H1 (cell line): ENCODE measurements around the gene FMC1. TPM values are rescaled to one million over a fixed set of nuclear protein-coding genes. Genes with fewer than 3 reads are reported as not detected.

Experiments
- CTCF ChIA-PET: fragments of 300-600 bp; sonication (Branson Sonifier 250); formaldehyde crosslinking; loops from one replicate; lab custom pipeline; 2021; ENCODE audit not compliant: partially characterized antibody; lab: Charles Lee
- POLR2A ChIA-PET: fragments of 300-600 bp; sonication (Branson Sonifier 250); formaldehyde crosslinking; loops from one replicate; lab custom pipeline; 2021; ENCODE audit warnings: inconsistent platforms; ENCODE audit not compliant: partially characterized antibody; lab: Charles Lee
- DNase-seq, 2 experiments: peaks; one replicate each; pipeline versions ENCODE4 v3.0.0 to v3.0.0-alpha.2; 2010 to 2022; ENCODE audit warnings: low spot score in 2 of 2, low read depth in 1 of 2, mixed read lengths in 1 of 2
- FAIRE-seq: peaks from 2 replicates; lab custom pipeline; 2011; peaks lifted over from hg19 to GRCh38; lab: Jason Lieb, UNC
- H2AFZ ChIP-seq: 2 replicates; pipeline ENCODE4 v1.8.1; 2012; ENCODE audit warnings: low read length, inconsistent platforms
- H2AK5ac ChIP-seq: 2 replicates; pipeline ENCODE4 v1.6.1; 2013; ENCODE audit warnings: low read depth, low read length
- H2BK120ac ChIP-seq: replicated peaks from 2 replicates; pipeline ENCODE3; 2013; ENCODE audit warnings: low read depth, low read length, inconsistent platforms
- H2BK12ac ChIP-seq: 2 replicates; pipeline ENCODE4 v1.6.1; 2013; ENCODE audit warnings: low read depth, low read length
- H2BK15ac ChIP-seq: 2 replicates; pipeline ENCODE4 v1.6.1; 2013; ENCODE audit warnings: low read length
- H2BK20ac ChIP-seq: 2 replicates; pipeline ENCODE4 v1.6.1; 2013; ENCODE audit warnings: low read length
- H2BK5ac ChIP-seq: 2 replicates; pipeline ENCODE4 v1.6.1; 2013; ENCODE audit warnings: low read depth, low read length
- H3K14ac ChIP-seq: 2 replicates; pipeline ENCODE4 v1.6.1; 2013; ENCODE audit warnings: inconsistent platforms; ENCODE audit not compliant: insufficient read length
- H3K18ac ChIP-seq: 2 replicates; pipeline ENCODE4 v1.6.1; 2013; ENCODE audit warnings: low read length; ENCODE audit errors: extremely low read depth
- H3K23ac ChIP-seq: 2 replicates; pipeline ENCODE4 v1.6.1; 2013; ENCODE audit warnings: inconsistent platforms; ENCODE audit not compliant: insufficient read length
- H3K23me2 ChIP-seq: 2 replicates; pipeline ENCODE4 v1.6.1; 2013; ENCODE audit warnings: low read depth, low read length
- H3K27ac ChIP-seq: 2 replicates; pipeline ENCODE4 v1.6.1; 2011; ENCODE audit warnings: low read depth, low read length, inconsistent platforms
- H3K27me3 ChIP-seq, 4 experiments: replicated peaks in 1 of 4; 1 replicate in 1 of 4; 2 replicates in 3 of 4; pipeline versions ENCODE4 v1.6.1 to v1.8.1; 2011 to 2013; ENCODE audit warnings: low read length in 3 of 4, mild to moderate bottlenecking in 3 of 4, inconsistent platforms in 2 of 4, mixed read lengths in 2 of 4, moderate library complexity in 1 of 4; ENCODE audit not compliant: control insufficient read depth in 3 of 4, insufficient read depth in 3 of 4; ENCODE audit errors: extremely low read depth in 1 of 4
- H3K36me3 ChIP-seq, 4 experiments: 2 replicates each; pipeline versions ENCODE4 v1.6.1 to v1.8.1; 2011 to 2013; ENCODE audit warnings: mild to moderate bottlenecking in 4 of 4, low read length in 3 of 4, moderate library complexity in 2 of 4, control low read depth in 1 of 4, inconsistent platforms in 1 of 4; ENCODE audit not compliant: insufficient read depth in 4 of 4, control insufficient read depth in 2 of 4
- H3K4ac ChIP-seq: replicated peaks from 2 replicates; pipeline ENCODE3; 2013; ENCODE audit warnings: low read length, low read depth, mixed read lengths, inconsistent platforms; ENCODE audit not compliant: insufficient read length
- H3K4me1 ChIP-seq, 4 experiments: replicated peaks in 1 of 4; 1 replicate in 1 of 4; 2 replicates in 3 of 4; pipeline versions ENCODE4 v1.6.1 to v1.8.1; 2011 to 2013; ENCODE audit warnings: low read length in 3 of 4, inconsistent platforms in 2 of 4, mixed read lengths in 1 of 4; ENCODE audit not compliant: insufficient read depth in 4 of 4, control insufficient read depth in 3 of 4
- H3K4me2 ChIP-seq, 2 experiments: 2 replicates each; pipeline versions ENCODE4 v1.6.1 to v1.8.1; 2011 to 2013; ENCODE audit warnings: low read depth in 2 of 2, low read length in 2 of 2, control low read depth in 1 of 2, inconsistent platforms in 1 of 2, mild to moderate bottlenecking in 1 of 2; ENCODE audit not compliant: insufficient read depth in 1 of 2
- H3K4me3 ChIP-seq, 4 experiments: fragments of 200-600, 300-600 bp in 1 of 4; sonication (generic), shearing (Covaris generic), sonication (Bioruptor Twin) in 1 of 4; 2 replicates each; pipeline versions ENCODE4 v1.5.1 to v1.8.1; 2011 to 2016; ENCODE audit warnings: low read length in 4 of 4, low read depth in 3 of 4, control low read depth in 2 of 4, inconsistent platforms in 2 of 4, mild to moderate bottlenecking in 2 of 4, mixed read lengths in 1 of 4, moderate library complexity in 1 of 4; ENCODE audit not compliant: insufficient read depth in 2 of 4; ENCODE audit errors: extremely low read depth in 1 of 4
- H3K56ac ChIP-seq: replicated peaks from 2 replicates; pipeline ENCODE3; 2013; ENCODE audit warnings: low read depth, mild to moderate bottlenecking, mixed read lengths, low read length, inconsistent platforms; ENCODE audit not compliant: insufficient read length
- H3K79me1 ChIP-seq: 2 replicates; pipeline ENCODE4 v1.6.1; 2013; ENCODE audit warnings: low read depth, low read length, control low read depth
- H3K79me2 ChIP-seq, 2 experiments: 2 replicates each; pipeline versions ENCODE4 v1.6.1 to v1.8.1; 2012 to 2013; ENCODE audit warnings: low read length in 2 of 2, mild to moderate bottlenecking in 2 of 2, inconsistent platforms in 1 of 2; ENCODE audit not compliant: insufficient read depth in 2 of 2, control insufficient read depth in 1 of 2
- H3K9ac ChIP-seq, 4 experiments: replicated peaks in 1 of 4; 1 replicate in 1 of 4; 2 replicates in 3 of 4; pipeline versions ENCODE4 v1.6.1 to v1.8.1; 2011 to 2013; ENCODE audit warnings: low read depth in 3 of 4, low read length in 3 of 4, control low read depth in 2 of 4, mild to moderate bottlenecking in 2 of 4, moderate library complexity in 2 of 4, inconsistent platforms in 1 of 4; ENCODE audit errors: extremely low read depth in 1 of 4
- H3K9me3 ChIP-seq, 2 experiments: 2 replicates each; pipeline versions ENCODE4 v1.6.1 to v1.8.1; 2012 to 2013; ENCODE audit warnings: mild to moderate bottlenecking in 2 of 2, moderate library complexity in 2 of 2, control low read depth in 1 of 2, inconsistent platforms in 1 of 2, low read depth in 1 of 2, low read length in 1 of 2, mixed read lengths in 1 of 2; ENCODE audit not compliant: insufficient read depth in 2 of 2
- H4K20me1 ChIP-seq, 2 experiments: replicated peaks in 1 of 2; 2 replicates each; pipeline versions ENCODE3 to v1.8.1; 2011 to 2013; ENCODE audit warnings: inconsistent platforms in 2 of 2, low read length in 2 of 2, mild to moderate bottlenecking in 1 of 2; ENCODE audit not compliant: insufficient read depth in 2 of 2, control insufficient read depth in 1 of 2
- H4K5ac ChIP-seq: 2 replicates; pipeline ENCODE4 v1.6.1; 2013; ENCODE audit warnings: low read length, low read depth, mixed read lengths, inconsistent platforms; ENCODE audit not compliant: insufficient read length
- H4K8ac ChIP-seq: 2 replicates; pipeline ENCODE4 v1.8.0; 2013; ENCODE audit warnings: mild to moderate bottlenecking, moderate library complexity, low read length, inconsistent platforms; ENCODE audit not compliant: insufficient read depth; ENCODE audit errors: extremely low read depth
- H4K91ac ChIP-seq: replicated peaks from 2 replicates; pipeline ENCODE3; 2013; ENCODE audit warnings: low read length, mixed read lengths, inconsistent platforms; ENCODE audit not compliant: insufficient read length
- TBP ChIP-seq: IDR thresholded peaks from 2 replicates; pipeline ENCODE4 v1.6.1; 2011; ENCODE audit warnings: low read depth, low read length, improper control_type of control experiment
- WGBS, 2 experiments: shearing (Covaris generic) in 1 of 2; methylation state at CpG; one replicate each; pipeline versions ENCODE4 v1.1.6 to v1.1.7; 2013 to 2015; ENCODE audit warnings: low lambda C conversion rate in 2 of 2, mixed read lengths in 2 of 2, inconsistent platforms in 1 of 2, low coverage in 1 of 2, missing lambda C conversion rate in 1 of 2; ENCODE audit not compliant: insufficient replicate concordance in 2 of 2, insufficient coverage in 1 of 2, insufficient read length in 1 of 2; ENCODE audit errors: extremely low coverage in 1 of 2, missing lambda C conversion rate in 1 of 2; 5-methylcytosine and 5-hydroxymethylcytosine counted together
- polyA plus RNA-seq, 7 experiments: library from polyadenylated mRNA; depleted of rRNA in 3 of 7; stranded (reverse) in 5 of 7; unstranded in 2 of 7; fragments of >200 nt in 5 of 7; fragments of 200-250 nt in 2 of 7; gene quantifications; 1 replicate in 5 of 7; 2 replicates in 1 of 7; 4 replicates in 1 of 7; pipeline versions ENCODE4 v1.2.1 to v1.2.3, GENCODE V29; 2011 to 2013; ENCODE audit warnings: missing spikeins in 2 of 7, mixed read lengths in 2 of 7
- total RNA-seq: library from RNA; stranded (reverse); fragmentation: NEBNext Ultra II Directional; extraction: Animal tissue kit (Norgen Biotek cat#: 25700); gene quantifications from 2 replicates; pipeline ENCODE4 v1.2.1, GENCODE V29; 2021

Gene FMC1
- total and polyA plus RNA-seq, 2 of the 8 experiments (the other 6 are each of a cell fraction or from before 2014, with no cell fraction given) = 15.8 to 28.4 TPM

DNA sequence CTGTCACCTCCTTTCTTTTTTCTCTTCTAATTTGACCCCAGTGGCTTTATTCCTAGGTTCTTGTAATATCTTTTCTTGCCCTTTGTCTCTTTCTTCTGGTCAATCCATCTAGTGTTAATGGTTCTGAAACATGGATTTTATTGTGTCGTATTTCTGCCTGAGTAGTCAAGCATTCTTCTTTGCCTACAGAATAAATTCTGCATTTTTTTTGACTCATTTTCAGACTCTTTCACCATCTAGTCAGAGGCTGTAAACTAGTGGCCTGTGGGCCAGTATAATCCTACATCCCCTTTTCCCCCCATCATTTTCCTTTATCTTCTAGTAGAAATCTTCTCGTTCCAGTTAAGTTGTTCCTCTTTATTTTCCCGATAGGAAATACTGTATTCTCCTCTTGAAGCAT lies 48.0 kb downstream of the FMC1 start:
- WGBS, 2 experiments = 86% methylated on average over 3 of the region's 3 CpGs; no CpG with 5 or more reads in 1 of the 2 experiments
- Histone ChIP-seq H3K18ac (no peak overlapping the region), H3K36me3 (peaks cover 2 to 54% (median 9%) of the 10 kb centered on the region in 4 experiments; a peak in 6 of 8 replicates), H3K79me1 (peaks cover 2% of the 10 kb centered on the region; the same call in 1 of the 2 replicates), H3K27me3 (no peaks in the 10 kb centered on the region), H2AFZ (no peak overlapping the region), H3K56ac (no peak overlapping the region), H3K4ac (no peak overlapping the region), H3K4me3 (no peak overlapping the region), H2BK15ac (no peak overlapping the region), H2BK120ac (no peak overlapping the region), H3K4me2 (no peak overlapping the region), H4K8ac (no peak overlapping the region), H2BK12ac (no peak overlapping the region), H3K23ac (no peak overlapping the region), H2AK5ac (no peak overlapping the region), H3K9me3 (no peaks in the 10 kb centered on the region), H3K4me1 (no peaks in the 10 kb centered on the region), H4K91ac (no peak overlapping the region), H2BK5ac (no peak overlapping the region), H4K20me1 (peaks cover 0 to 3% of the 10 kb centered on the region in 2 experiments), H3K23me2 (no peaks in the 10 kb centered on the region), H3K9ac (no peak overlapping the region), H4K5ac (no peak overlapping the region), H3K27ac (no peak overlapping the region), H3K14ac (no peak overlapping the region), H2BK20ac (no peak overlapping the region), H3K79me2 (peaks cover 0 to 51% of the 10 kb centered on the region in 2 experiments; a peak in 2 of 4 replicates)
- DNase-seq = no peak
- ChIA-PET POLR2A (interaction anchor here (0.7 to 1.5 kb wide), 2 partner anchors 30 to 192 kb away, joined by 3 read pairs; partner anchors contain the start of gene LUC7L2), CTCF (interaction anchor here (0.6 to 1.9 kb wide), 2 partner anchors 25 to 45 kb away, joined by 5 to 6 read pairs; no protein-coding TSS in a partner anchor)
- no peak for FAIRE-seq
- TF ChIP-seq TBP = no peak
